MM.1S (cell line): ENCODE measurements around the gene PRKG2.

Source experiments
- DNase-seq: peaks from one replicate; pipeline ENCODE4 v3.0.0-alpha.2; 2015
- H2AFZ ChIP-seq: fragments of 300-600 bp; sonication (generic); 2 replicates; pipeline ENCODE4 v1.6.0; 2016; ENCODE audit warnings: antibody characterized with exemption, low read length
- H3F3A ChIP-seq: fragments of 300-600 bp; sonication (generic); 2 replicates; pipeline ENCODE4 v1.6.1; 2016; ENCODE audit warnings: mild to moderate bottlenecking, antibody characterized with exemption, low read length, moderate library complexity, mixed read lengths; ENCODE audit not compliant: insufficient read depth
- H3K27ac ChIP-seq: fragments of 300-600 bp; sonication (generic); 2 replicates; pipeline ENCODE4 v1.5.1; 2016; ENCODE audit warnings: mild to moderate bottlenecking, low read length
- H3K27me3 ChIP-seq: fragments of 300-600 bp; sonication (generic); replicated peaks from 2 replicates; pipeline ENCODE4 v1.6.0; 2016; ENCODE audit warnings: low read length; ENCODE audit not compliant: insufficient read depth
- H3K36me3 ChIP-seq: fragments of 300-600 bp; sonication (generic); replicated peaks from 2 replicates; pipeline ENCODE4 v1.6.1; 2016; ENCODE audit warnings: mild to moderate bottlenecking, low read length, mixed read lengths; ENCODE audit not compliant: insufficient read depth
- H3K4me1 ChIP-seq: fragments of 300-600 bp; sonication (generic); 2 replicates; pipeline ENCODE4 v1.6.1; 2016; ENCODE audit warnings: low read length, mixed read lengths
- H3K4me2 ChIP-seq: fragments of 300-600 bp; sonication (generic); 2 replicates; pipeline ENCODE4 v1.6.0; 2016; ENCODE audit warnings: low read depth, low read length
- H3K4me3 ChIP-seq: fragments of 300-600 bp; sonication (generic); 2 replicates; pipeline ENCODE4 v1.5.1; 2016; ENCODE audit warnings: low read length, mixed read lengths
- H3K79me2 ChIP-seq: fragments of 300-600 bp; sonication (generic); 2 replicates; pipeline ENCODE4 v1.6.1; 2016; ENCODE audit warnings: mixed run types, low read length, mixed read lengths
- H3K9ac ChIP-seq: fragments of 300-600 bp; sonication (generic); 2 replicates; pipeline ENCODE4 v1.6.1; 2016; ENCODE audit warnings: low read length, mixed read lengths
- H3K9me2 ChIP-seq: fragments of 300-600 bp; sonication (generic); replicated peaks from 2 replicates; pipeline ENCODE4 v1.6.1; 2016; ENCODE audit warnings: mild to moderate bottlenecking, low read length, mixed read lengths; ENCODE audit not compliant: insufficient read depth
- H3K9me3 ChIP-seq: fragments of 300-600 bp; sonication (generic); replicated peaks from 2 replicates; pipeline ENCODE4 v1.6.1; 2016; ENCODE audit warnings: mild to moderate bottlenecking, low read length, mixed read lengths; ENCODE audit not compliant: insufficient read depth
- H4K20me1 ChIP-seq: fragments of 300-600 bp; sonication (generic); 2 replicates; pipeline ENCODE4 v1.6.1; 2016; ENCODE audit warnings: mild to moderate bottlenecking, low read length, moderate library complexity, mixed read lengths; ENCODE audit not compliant: insufficient read depth
- EZH2 ChIP-seq: fragments of 300-600 bp; sonication (generic); optimal IDR thresholded peaks from 2 replicates; pipeline ENCODE3; 2017; ENCODE audit warnings: low read depth, mild to moderate bottlenecking, antibody characterized with exemption, low read length, mixed read lengths
- EZH2phosphoT487 ChIP-seq: fragments of 300-600 bp; sonication (generic); IDR thresholded peaks from 2 replicates; pipeline ENCODE4 v1.6.1; 2018; ENCODE audit warnings: antibody characterized with exemption, low read length
- TF ChIP-seq, protein P1 (sequence below): fragments of 300-600 bp; sonication (generic); IDR thresholded peaks from 2 replicates; pipeline ENCODE4 v1.5.1; 2016; ENCODE audit warnings: antibody characterized with exemption, low read length, mixed read lengths

Gene PRKG2

DNA sequence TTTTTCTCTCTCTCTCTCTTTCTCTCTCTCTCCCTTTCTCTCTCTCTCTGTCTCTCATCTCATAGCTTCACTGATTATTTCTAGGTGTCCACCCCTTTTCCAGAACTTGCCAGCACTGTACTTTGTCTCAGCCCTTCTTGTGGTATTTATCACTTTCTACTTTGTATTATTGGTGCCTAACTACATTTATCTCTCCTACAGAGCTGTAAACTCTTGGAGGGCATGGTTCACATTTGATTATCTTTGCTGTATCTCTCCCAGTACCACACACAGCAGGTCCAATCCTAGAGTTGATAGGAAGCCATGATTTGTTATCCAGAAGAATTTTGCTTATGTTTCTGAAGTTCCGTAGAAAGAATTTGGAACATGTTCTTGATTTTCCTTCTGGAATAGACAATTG lies 5.2 kb upstream of the PRKG2 start:
- H3K9me2 ChIP-seq = no peaks in the 10 kb centered on the region
- no peaks in the 10 kb centered on the region for H3K4me1 ChIP-seq
- no peak overlapping the region for H3K4me3 ChIP-seq
- no peak overlapping the region for H2AFZ ChIP-seq
- no peak for DNase-seq
- no peak overlapping the region for H3K4me2 ChIP-seq
- no peak overlapping the region for H3K27ac ChIP-seq
- H4K20me1 ChIP-seq = no peaks in the 10 kb centered on the region
- no peaks in the 10 kb centered on the region for H3K36me3 ChIP-seq
- no peaks in the 10 kb centered on the region for H3F3A ChIP-seq
- H3K9me3 ChIP-seq = no peaks in the 10 kb centered on the region
- no peaks in the 10 kb centered on the region for H3K79me2 ChIP-seq
- no peaks in the 10 kb centered on the region for H3K27me3 ChIP-seq
- TF ChIP-seq EZH2 = no peak
- TF ChIP-seq EZH2phosphoT487 = no peak
- TF ChIP-seq, protein P1, sequence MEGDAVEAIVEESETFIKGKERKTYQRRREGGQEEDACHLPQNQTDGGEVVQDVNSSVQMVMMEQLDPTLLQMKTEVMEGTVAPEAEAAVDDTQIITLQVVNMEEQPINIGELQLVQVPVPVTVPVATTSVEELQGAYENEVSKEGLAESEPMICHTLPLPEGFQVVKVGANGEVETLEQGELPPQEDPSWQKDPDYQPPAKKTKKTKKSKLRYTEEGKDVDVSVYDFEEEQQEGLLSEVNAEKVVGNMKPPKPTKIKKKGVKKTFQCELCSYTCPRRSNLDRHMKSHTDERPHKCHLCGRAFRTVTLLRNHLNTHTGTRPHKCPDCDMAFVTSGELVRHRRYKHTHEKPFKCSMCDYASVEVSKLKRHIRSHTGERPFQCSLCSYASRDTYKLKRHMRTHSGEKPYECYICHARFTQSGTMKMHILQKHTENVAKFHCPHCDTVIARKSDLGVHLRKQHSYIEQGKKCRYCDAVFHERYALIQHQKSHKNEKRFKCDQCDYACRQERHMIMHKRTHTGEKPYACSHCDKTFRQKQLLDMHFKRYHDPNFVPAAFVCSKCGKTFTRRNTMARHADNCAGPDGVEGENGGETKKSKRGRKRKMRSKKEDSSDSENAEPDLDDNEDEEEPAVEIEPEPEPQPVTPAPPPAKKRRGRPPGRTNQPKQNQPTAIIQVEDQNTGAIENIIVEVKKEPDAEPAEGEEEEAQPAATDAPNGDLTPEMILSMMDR = no peak
- H3K9ac ChIP-seq = no peak overlapping the region

DNA sequence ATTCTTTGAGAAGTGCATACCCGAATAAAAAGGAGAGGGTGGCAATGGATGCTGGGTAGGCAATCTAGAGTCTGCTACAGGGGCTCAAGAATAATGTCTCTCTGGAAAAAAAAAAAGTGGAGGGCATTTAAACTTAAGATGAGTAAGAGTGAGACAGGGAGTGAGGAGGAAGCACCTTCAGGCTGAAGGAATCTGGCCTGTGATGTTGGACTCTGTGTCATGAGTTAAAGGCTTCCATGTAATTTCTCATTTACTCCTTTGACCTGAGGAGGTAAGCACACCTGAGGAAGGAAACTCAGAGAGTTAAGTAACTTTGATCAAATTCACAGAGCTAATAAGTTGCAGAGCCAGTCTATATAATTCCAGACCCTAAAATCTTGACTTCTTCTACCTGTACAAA lies 3.2 kb upstream of the PRKG2 start:
- Histone ChIP-seq H3K4me2 (no peak overlapping the region), H3K27me3 (no peaks in the 10 kb centered on the region), H3K36me3 (no peaks in the 10 kb centered on the region), H3F3A (no peaks in the 10 kb centered on the region), H3K9me2 (no peaks in the 10 kb centered on the region), H3K4me3 (no peak overlapping the region), H3K27ac (no peak overlapping the region), H4K20me1 (no peaks in the 10 kb centered on the region), H3K4me1 (no peaks in the 10 kb centered on the region), H3K79me2 (no peaks in the 10 kb centered on the region), H3K9me3 (no peaks in the 10 kb centered on the region), H3K9ac (no peak overlapping the region), H2AFZ (no peak overlapping the region)
- DNase-seq = no peak
- TF ChIP-seq, protein P1 = no peak
- no peak for TF ChIP-seq EZH2phosphoT487
- no peak for TF ChIP-seq EZH2

DNA sequence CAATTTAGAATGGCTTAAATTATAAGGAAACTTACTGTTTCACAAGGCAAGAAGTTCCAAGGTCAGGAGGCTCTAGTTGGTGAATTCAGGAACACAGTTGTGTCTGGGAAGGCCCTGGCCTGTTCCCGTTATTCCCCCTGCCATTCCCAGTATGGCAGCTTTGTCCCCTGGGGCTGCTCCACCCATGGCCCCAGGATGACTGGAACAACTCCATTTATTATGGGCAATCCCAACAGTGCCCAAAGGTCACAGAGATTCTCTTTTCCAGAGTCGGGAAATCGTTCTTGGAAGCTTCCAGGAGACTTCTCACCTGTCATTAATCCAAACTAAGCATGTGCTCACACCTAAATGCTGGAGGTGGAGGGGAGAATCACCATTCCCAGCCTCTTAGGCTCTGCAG lies 2.8 kb upstream of the PRKG2 start:
- H3K36me3 ChIP-seq = no peaks in the 10 kb centered on the region
- H3K4me2 ChIP-seq = no peak overlapping the region
- no peaks in the 10 kb centered on the region for H3K9me3 ChIP-seq
- H3K79me2 ChIP-seq = no peaks in the 10 kb centered on the region
- H4K20me1 ChIP-seq = no peaks in the 10 kb centered on the region
- H3K4me1 ChIP-seq = no peaks in the 10 kb centered on the region
- no peak overlapping the region for H3K4me3 ChIP-seq
- no peak overlapping the region for H3K9ac ChIP-seq
- H3K9me2 ChIP-seq = no peaks in the 10 kb centered on the region
- DNase-seq = no peak
- no peaks in the 10 kb centered on the region for H3K27me3 ChIP-seq
- no peaks in the 10 kb centered on the region for H3F3A ChIP-seq
- H3K27ac ChIP-seq = no peak overlapping the region
- TF ChIP-seq EZH2phosphoT487 (no peak), EZH2 (no peak)
- TF ChIP-seq, protein P1 = no peak
- H2AFZ ChIP-seq = no peak overlapping the region
